Tibial artery (tissue), 4 donors: ENCODE data around the gene NEU2.
A peak's percentile ranks its signal among the peaks of the same experiment; 100 is the strongest.

Experiments used
- DNase-seq, 2 donors: peaks; one replicate each; pipeline ENCODE4 v3.0.0-alpha.2; 2019
- H3K27ac ChIP-seq, 2 donors: fragments of 200-600 bp; sonication (generic) in 1 of 2; 1 replicate in 1 of 2; 2 replicates in 1 of 2; pipeline ENCODE4 v1.5.1; 2018 to 2019; ENCODE audit warnings: mild to moderate bottlenecking in 1 of 2
- H3K27me3 ChIP-seq, 2 donors: fragments of 200-600 bp; sonication (generic) in 1 of 2; one replicate each; pipeline versions ENCODE4 v1.5.1 to v1.6.0; 2016 to 2019
- H3K36me3 ChIP-seq, 3 donors: fragments of 200-600 bp; sonication (generic) in 2 of 3; one replicate each; pipeline ENCODE4 v1.5.1; 2016 to 2019; ENCODE audit warnings: mild to moderate bottlenecking in 2 of 3
- H3K4me1 ChIP-seq, 4 donors: fragments of 200-600 bp; sonication (generic) in 2 of 4; 1 replicate in 3 of 4; 2 replicates in 1 of 4; pipeline ENCODE4 v1.5.1; 2016 to 2019
- H3K4me3 ChIP-seq, 2 donors: fragments of 200-600 bp; sonication (generic) in 1 of 2; 1 replicate in 1 of 2; 2 replicates in 1 of 2; pipeline ENCODE4 v1.5.1; 2018 to 2019; ENCODE audit warnings: mild to moderate bottlenecking in 2 of 2
- H3K9me3 ChIP-seq, 3 donors: fragments of 200-600 bp; sonication (generic) in 1 of 3; one replicate each; pipeline ENCODE4 v1.5.1; 2016 to 2019
- CTCF ChIP-seq, 2 experiments: fragments of 200-600 bp in 1 of 2; fragments of 450-650 bp in 1 of 2; IDR thresholded peaks; one replicate each; pipeline ENCODE4 v1.5.1; 2017 to 2019; ENCODE audit warnings: antibody characterized with exemption in 2 of 2, mild to moderate bottlenecking in 1 of 2, moderate library complexity in 1 of 2
- intact Hi-C: fragments of 100-400 bp; cut with DNase I; formaldehyde crosslinking; loops from one replicate; pipeline ENCODE4 v1.15.0; 2023; ENCODE audit warnings: low total_unique reads

Gene NEU2

GRCh38 chr2:233080836-233081229 lies 48.4 kb downstream of the NEU2 start:
- TF ChIP-seq CTCF (IDR thresholded peaks at IDR 0.05), result no peak
- Histone ChIP-seq H3K27me3 (no peaks in the 10 kb centered on the region), H3K4me3 (no peak overlapping the region), H3K36me3 (no peaks in the 10 kb centered on the region), H3K27ac (no peak overlapping the region), H3K9me3 (no peaks in the 10 kb centered on the region), H3K4me1 (no peaks in the 10 kb centered on the region)
- peak in 1 of 2 donors; percentile 51 for DNase-seq
- intact Hi-C loops, result no loop called here

GRCh38 chr2:233081232-233081730 lies 48.8 kb downstream of the NEU2 start:
- no peak overlapping the region for H3K27ac ChIP-seq
- no peaks in the 10 kb centered on the region for H3K4me1 ChIP-seq
- H3K27me3 ChIP-seq, result no peaks in the 10 kb centered on the region
- H3K36me3 ChIP-seq, result no peaks in the 10 kb centered on the region
- H3K4me3 ChIP-seq, result no peak overlapping the region
- DNase-seq, result peak in 1 of 2 donors; percentile 66
- H3K9me3 ChIP-seq, result no peaks in the 10 kb centered on the region
- no peak for TF ChIP-seq CTCF (IDR thresholded peaks at IDR 0.05)
- intact Hi-C loops, result no loop called here

- DNase-seq, result peak in 1 of 2 donors; percentile 45
- H3K4me1 ChIP-seq, result no peaks in the 10 kb centered on the region
- H3K27me3 ChIP-seq, result no peaks in the 10 kb centered on the region
- no peak for TF ChIP-seq CTCF (IDR thresholded peaks at IDR 0.05)
- intact Hi-C loops, result no loop called here
- no peaks in the 10 kb centered on the region for H3K9me3 ChIP-seq
- H3K27ac ChIP-seq, result no peak overlapping the region
- no peak overlapping the region for H3K4me3 ChIP-seq
- H3K36me3 ChIP-seq, result no peaks in the 10 kb centered on the region
These were observed 49.3 kb downstream of the NEU2 start for GRCh38 chr2:233081731-233082221.

DNA sequence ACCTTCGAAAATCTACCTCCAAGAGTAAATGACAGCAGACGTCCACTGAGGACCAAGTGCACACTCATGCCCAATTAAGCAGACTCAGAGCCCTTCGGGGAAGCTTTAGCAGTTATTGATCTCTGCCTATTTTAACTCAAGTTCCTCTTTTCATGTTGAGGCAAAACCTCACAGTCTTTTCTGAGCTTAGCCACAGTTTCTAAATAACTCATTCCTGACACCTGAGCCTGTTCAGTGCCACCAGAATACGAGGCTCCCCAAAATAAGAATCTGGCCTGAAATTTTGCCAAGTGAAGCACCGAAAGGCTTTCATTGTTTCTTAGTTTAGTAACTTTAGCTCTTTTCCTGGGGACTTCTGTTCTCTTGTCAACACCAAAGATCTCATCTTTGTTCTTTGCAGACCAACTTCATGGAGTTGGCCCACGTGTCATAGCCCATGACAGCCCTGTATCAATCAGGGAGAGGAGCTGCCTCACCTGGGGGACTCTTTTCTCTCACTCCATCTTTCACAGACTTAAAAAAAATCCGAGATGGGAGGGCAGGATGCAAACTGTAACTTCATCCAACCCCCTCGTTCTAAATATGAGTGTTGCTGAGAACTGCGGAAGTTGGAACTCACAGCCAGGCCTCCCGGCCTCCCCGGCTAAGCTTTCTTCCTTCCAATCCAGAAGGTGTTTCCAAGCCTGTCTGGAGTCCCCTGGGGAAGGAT lies 49.9 kb downstream of the NEU2 start:
- H3K27ac ChIP-seq, result peak overlapping the region in 1 of 2 donors; percentile 28

GRCh38 chr2:233082931-233083755 lies 50.7 kb downstream of the NEU2 start:
- intact Hi-C loops, result no loop called here
- Histone ChIP-seq H3K4me3 (no peak overlapping the region), H3K4me1 (no peaks in the 10 kb centered on the region), H3K36me3 (no peaks in the 10 kb centered on the region), H3K27ac (peak overlapping the region; percentile 16 to 33), H3K27me3 (no peaks in the 10 kb centered on the region), H3K9me3 (no peaks in the 10 kb centered on the region)
- DNase-seq, result peak in 1 of 2 donors; percentile 55
- TF ChIP-seq CTCF (IDR thresholded peaks at IDR 0.05), result no peak

More for the DNA sequence above, 49.9 kb downstream of the NEU2 start:
- Histone ChIP-seq H3K9me3 (no peaks in the 10 kb centered on the region), H3K4me1 (no peaks in the 10 kb centered on the region), H3K4me3 (no peak overlapping the region), H3K36me3 (no peaks in the 10 kb centered on the region), H3K27me3 (no peaks in the 10 kb centered on the region)
- peak in 1 of 2 donors; percentile 33 for DNase-seq
- intact Hi-C loops, result no loop called here
- no peak for TF ChIP-seq CTCF (IDR thresholded peaks at IDR 0.05)
